Measurements from ENCODE around the gene STAM. TPM values are rescaled to one million over a fixed set of nuclear protein-coding genes. Genes with fewer than 3 reads are reported as not detected.

Gene STAM
- total RNA-seq (10 to 100 TPM; 25.4 to 76.8 TPM), polyA plus RNA-seq (10 to 100 TPM; 11.9 to 15.5 TPM)
- long read RNA-seq, donor 1, transcript STAM-202 (14 exons, 2,972 nt), result major isoform, 9 of 18 reads
- long read RNA-seq, donor 1, partial matches to known transcripts, result 9 of 18 reads
- long read RNA-seq, donor 1, other reads (novel, unspliced or antisense), result 0 of 18 reads
- long read RNA-seq, donor 2, partial matches to known transcripts, result 0 of 4 reads
- long read RNA-seq, donor 2, other reads (novel, unspliced or antisense), result 0 of 4 reads
- long read RNA-seq, donor 3, partial matches to known transcripts, result 7 of 9 reads
- long read RNA-seq, donor 3, other reads (novel, unspliced or antisense), result 0 of 9 reads
- long read RNA-seq, donor 4, result 0 reads
- long read RNA-seq, donor 5, transcript STAM-202 (14 exons, 2,972 nt), result major isoform, 6 of 26 reads
- long read RNA-seq, donor 5, partial matches to known transcripts, result 19 of 26 reads
- long read RNA-seq, donor 5, other reads (novel, unspliced or antisense), result 0 of 26 reads

- Histone ChIP-seq H3K9ac (ENCODE audit: insufficient read depth in 1 of 2, low read length in 2 of 2) (peak within 1 kb of the TSS; percentile 99), H3K4me1 (ENCODE audit: control insufficient read depth in 5 of 5, insufficient read depth in 5 of 5, low read length in 5 of 5) (peaks cover 0 to 30% (median 13%) of the 10 kb centered on the region in 5 donors), H3K27me3 (ENCODE audit: control insufficient read depth in 3 of 3, insufficient read depth in 3 of 3, low read length in 2 of 3) (no peaks in the 10 kb centered on the region), H3K4me3 (peak within 1 kb of the TSS; percentile 87), H3K36me3 (ENCODE audit: control insufficient read depth in 4 of 4, insufficient read depth in 4 of 4, low read length in 4 of 4) (no peaks in the 10 kb centered on the region), H3K9me3 (ENCODE audit: control insufficient read depth in 4 of 4, insufficient read depth in 3 of 4, low read length in 3 of 4) (peaks cover 0 to 3% (median under 1%) of the 10 kb centered on the region in 4 donors), H3K27ac (ENCODE audit: low read depth in 1 of 2, low read length in 1 of 2) (peak within 1 kb of the TSS; percentile 97)
- 0% methylated on average over 37 of the region's 37 CpGs for whole genome bisulfite sequencing, 2 donors
- peak; percentile 95 to 98 (median 96) for DNase-seq
- TF ChIP-seq CTCF (IDR thresholded peaks at IDR 0.05; ENCODE audit: control extremely low read depth, extremely low read depth), result no peak
- peak; percentile 87 for ATAC-seq (ENCODE audit: insufficient read depth, low FRiP score)
These were observed at the start of gene STAM for GRCh38 chr10:17643755-17644484. Gene STAM, plus strand, starts transcription at chr10:17644151. Its CDS starts 189 bp downstream, at chr10:17644340.

DNA sequence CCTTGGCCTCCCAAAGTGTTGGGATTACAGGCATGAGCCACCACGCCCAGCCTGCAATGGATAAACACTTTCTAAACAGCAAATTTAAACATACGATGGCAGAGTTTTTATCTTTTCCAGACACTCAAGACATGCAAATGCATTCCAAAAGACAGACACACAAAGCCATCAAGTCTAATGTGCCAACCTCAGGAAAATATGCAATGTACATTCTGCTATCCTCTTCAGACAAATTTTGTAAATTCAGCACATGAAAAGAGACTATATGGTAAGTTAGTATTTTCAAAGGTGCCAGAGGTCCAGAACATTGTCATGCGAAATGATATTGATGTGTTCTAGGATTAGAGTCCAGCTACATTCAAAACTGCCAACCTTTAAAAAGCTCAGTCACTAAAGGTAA is 46.6 kb upstream of the STAM start:
- Histone ChIP-seq H3K36me3 (ENCODE audit: control insufficient read depth in 4 of 4, insufficient read depth in 4 of 4, low read length in 4 of 4) (peaks cover 0 to 4% (median under 1%) of the 10 kb centered on the region in 4 donors), H3K4me3 (no peak overlapping the region), H3K4me1 (ENCODE audit: control insufficient read depth in 5 of 5, insufficient read depth in 5 of 5, low read length in 5 of 5) (no peaks in the 10 kb centered on the region), H3K9ac (ENCODE audit: insufficient read depth in 1 of 2, low read length in 2 of 2) (no peak overlapping the region), H3K9me3 (ENCODE audit: control insufficient read depth in 4 of 4, insufficient read depth in 3 of 4, low read length in 3 of 4) (no peaks in the 10 kb centered on the region), H3K27ac (ENCODE audit: low read depth in 1 of 2, low read length in 1 of 2) (no peak overlapping the region), H3K27me3 (ENCODE audit: control insufficient read depth in 3 of 3, insufficient read depth in 3 of 3, low read length in 2 of 3) (no peaks in the 10 kb centered on the region)
- ATAC-seq (ENCODE audit: insufficient read depth, low FRiP score) (no peak), DNase-seq (no peak)
- TF ChIP-seq CTCF (IDR thresholded peaks at IDR 0.05; ENCODE audit: control extremely low read depth, extremely low read depth), result no peak
- WGBS, 2 donors, result 82 to 95% methylated on average over 3 of the region's 3 CpGs

DNA sequence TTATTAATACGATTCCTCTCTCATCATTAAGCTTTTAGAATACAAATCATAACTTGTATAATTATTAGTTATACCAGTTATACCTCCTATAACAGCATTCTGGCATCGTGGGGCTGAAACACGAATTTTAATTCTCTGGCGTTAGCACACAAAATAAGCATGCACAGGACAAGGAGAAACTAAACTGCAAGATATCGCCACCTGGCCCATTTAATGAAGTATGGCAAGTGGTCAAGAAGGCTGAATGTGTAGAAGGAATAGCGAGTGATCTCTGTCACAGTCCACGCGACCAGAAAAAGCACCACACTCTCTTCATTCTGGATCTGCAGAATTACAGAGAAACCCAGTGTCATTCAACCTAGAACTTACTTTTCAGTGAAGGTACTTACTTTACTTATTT is 44.9 kb upstream of the STAM start:
- no peak for TF ChIP-seq CTCF (IDR thresholded peaks at IDR 0.05; ENCODE audit: control extremely low read depth, extremely low read depth)
- peaks cover 0 to 3% (median under 1%) of the 10 kb centered on the region in 4 donors for H3K36me3 ChIP-seq (ENCODE audit: control insufficient read depth in 4 of 4, insufficient read depth in 4 of 4, low read length in 4 of 4)
- H3K9me3 ChIP-seq (ENCODE audit: control insufficient read depth in 4 of 4, insufficient read depth in 3 of 4, low read length in 3 of 4), result no peaks in the 10 kb centered on the region
- H3K27ac ChIP-seq (ENCODE audit: low read depth in 1 of 2, low read length in 1 of 2), result no peak overlapping the region
- DNase-seq, result peak in 2 of 3 donors; percentile 36 to 52
- H3K4me3 ChIP-seq, result no peak overlapping the region
- H3K9ac ChIP-seq (ENCODE audit: insufficient read depth in 1 of 2, low read length in 2 of 2), result no peak overlapping the region
- 42 to 61% methylated on average over 8 of the region's 8 CpGs for WGBS, 2 donors
- no peaks in the 10 kb centered on the region for H3K4me1 ChIP-seq (ENCODE audit: control insufficient read depth in 5 of 5, insufficient read depth in 5 of 5, low read length in 5 of 5)
- no peaks in the 10 kb centered on the region for H3K27me3 ChIP-seq (ENCODE audit: control insufficient read depth in 3 of 3, insufficient read depth in 3 of 3, low read length in 2 of 3)
- ATAC-seq (ENCODE audit: insufficient read depth, low FRiP score), result no peak
